Measurements from ENCODE around the gene TMEM259.

Gene TMEM259

DNA sequence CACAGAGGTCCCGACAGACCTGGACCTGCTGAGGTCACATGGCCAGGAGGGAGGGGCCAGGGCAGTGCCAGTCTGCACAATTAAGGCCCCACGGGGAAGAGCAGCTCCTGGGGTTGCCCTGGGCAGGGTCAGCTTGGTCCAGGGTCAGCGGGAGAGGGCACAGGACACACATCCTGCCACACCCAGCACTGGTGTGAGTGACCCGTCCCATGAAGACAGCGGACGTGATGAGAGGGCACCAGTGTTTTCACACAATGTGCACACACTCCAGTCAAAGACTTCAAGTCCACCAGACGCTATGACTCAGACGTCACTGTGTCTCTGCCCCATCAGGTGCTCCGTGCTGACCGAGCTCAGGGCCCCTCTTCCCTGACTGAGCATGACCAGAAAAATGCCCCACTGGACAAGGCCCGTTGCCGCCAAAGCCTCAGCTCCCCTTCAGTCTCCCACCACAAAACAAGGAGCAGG, 4.2 kb downstream of the TMEM259 start:
- no peak for DNase-seq (ENCODE audit: low spot score)

DNA sequence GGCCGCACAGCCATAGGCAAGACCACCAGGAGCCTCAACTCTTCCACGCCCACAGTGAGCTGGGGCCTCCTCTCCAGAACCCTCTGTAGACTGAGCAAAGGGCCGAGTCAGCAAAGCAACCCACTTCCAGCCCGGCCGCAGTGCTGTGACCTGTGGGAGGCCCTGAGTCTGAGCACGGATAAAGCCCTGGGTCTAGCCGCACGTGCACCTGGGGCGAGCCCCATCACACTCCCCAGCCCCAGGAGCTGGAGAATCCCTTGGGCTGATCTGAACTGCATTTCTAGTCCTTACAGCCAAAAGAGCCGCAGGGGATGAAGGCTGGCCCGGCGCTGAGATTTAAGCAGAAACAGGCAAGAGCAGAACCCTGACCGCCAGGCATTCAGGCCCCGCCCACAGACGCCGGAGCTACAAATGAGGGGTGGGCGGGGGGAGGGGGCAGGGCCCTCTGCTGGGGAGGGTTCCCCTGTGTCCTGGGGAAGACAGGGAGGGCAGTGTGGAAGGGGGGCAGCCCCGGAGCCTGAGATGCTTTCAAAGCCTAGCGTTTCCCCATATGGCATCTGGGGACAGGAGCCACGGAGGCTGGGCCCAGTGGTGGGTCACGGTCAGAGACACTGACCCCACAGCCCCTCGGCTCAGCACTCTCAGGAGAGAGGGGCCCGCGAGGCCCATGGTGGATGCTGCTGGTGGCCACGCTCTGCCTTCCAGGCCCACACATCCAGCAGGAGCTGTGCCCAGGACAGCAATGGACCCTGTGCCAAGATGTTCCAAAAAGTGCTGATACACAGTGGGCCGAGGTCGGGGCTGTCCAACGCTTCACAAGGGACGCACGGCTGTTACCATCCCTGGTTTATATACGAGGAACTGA, 4.9 kb downstream of the TMEM259 start:
- DNase-seq (ENCODE audit: low spot score) = no peak

DNA sequence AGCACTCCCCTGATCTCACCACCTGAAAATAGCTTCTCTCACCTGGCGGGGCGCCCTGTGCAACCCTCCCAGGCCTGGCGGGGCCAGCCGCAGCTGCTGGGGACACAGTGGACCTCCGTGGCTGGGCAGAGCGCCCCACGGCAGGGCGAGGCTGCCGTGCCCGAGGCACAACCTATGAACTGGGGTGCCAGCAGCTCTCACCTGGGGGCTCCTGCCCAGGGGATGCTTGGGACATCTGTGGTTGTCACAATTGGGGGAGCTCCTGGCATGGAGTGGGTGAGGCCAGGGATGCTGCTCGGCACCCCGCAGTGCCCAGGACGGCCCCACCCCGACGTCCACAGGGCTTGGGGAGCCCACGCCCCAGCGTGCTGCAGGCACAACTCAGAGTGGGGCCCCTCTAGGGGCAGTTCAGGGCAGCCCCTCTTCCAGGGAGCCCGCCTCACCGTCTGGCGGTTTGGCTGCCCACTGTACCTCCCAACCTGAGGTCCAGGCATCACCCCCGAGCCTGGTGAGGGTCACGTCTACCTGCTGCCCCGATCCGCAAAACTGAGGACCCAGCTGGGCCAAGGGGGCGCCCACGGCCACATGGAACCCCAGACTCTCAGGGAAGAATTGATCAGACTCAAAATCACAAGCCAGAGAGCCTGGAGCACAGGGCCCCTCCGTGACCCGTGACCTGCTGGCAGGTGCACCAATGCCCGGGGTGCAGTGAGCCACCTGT, 5.7 kb downstream of the TMEM259 start:
- DNase-seq (ENCODE audit: low spot score) = no peak

DNA sequence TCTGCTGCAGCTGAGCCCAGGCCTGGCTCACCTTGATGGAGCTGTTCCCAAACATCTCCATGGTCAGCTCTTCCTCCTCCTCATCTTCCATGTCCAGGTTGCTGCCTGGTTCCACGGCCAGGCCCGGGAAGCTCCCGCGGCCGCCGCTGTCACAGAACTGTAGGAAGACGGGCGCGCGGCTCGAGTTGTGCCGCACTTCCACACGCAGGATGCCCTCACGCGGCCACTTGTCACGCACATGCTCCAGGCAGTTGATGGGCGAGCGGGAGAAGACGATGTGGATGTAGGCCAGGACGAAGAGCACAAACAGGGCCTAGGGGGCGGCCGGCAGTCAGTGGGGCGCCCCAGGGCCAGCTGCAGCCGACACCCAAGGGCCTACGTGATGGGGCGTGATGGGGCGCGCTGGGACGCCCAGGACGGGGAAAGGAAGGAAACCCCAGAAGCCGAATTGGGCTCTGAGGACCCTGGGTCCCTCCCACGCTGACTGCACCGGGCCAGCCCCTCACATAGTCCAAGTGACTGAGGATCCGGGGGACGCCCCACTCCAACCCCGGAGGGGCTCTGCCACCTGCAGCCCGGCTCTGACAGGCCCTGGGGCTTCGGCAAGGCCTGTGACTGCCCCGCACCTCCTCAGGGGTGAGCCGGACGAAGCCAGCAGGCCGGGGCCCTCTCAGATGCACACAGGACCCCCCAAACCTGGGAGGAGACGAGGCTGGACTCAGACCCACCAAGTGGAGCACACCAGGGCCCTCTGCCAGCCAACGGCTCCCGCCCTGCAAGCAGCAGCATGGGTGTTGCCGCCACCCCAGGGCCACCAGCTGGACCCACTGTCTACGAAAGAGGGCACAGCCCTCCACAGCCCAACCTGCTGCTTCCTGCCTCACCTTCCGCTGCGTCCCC, 6.5 kb downstream of the TMEM259 start:
- DNase-seq (ENCODE audit: low spot score) = no peak

DNA sequence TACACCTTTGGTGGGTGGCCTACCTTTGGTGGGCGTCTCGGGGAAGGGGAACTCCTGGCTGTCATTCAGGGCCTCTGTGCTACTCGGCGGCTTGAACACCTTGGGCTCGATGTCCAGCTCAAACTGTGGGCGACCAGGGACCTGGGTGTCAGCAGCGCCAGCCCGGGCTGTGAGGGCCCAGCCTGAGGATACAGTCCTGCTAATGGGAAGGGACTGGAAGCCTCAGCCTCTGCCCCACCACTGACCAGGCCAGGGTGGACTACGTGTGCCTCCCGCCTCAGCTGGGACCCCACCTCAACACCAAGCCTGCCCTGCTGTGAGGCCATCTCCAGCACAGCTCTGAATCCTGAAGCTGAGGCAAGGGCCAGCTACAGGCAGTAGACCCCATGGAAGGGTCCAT, 7.7 kb downstream of the TMEM259 start:
- DNase-seq (ENCODE audit: low spot score) = no peak

DNA sequence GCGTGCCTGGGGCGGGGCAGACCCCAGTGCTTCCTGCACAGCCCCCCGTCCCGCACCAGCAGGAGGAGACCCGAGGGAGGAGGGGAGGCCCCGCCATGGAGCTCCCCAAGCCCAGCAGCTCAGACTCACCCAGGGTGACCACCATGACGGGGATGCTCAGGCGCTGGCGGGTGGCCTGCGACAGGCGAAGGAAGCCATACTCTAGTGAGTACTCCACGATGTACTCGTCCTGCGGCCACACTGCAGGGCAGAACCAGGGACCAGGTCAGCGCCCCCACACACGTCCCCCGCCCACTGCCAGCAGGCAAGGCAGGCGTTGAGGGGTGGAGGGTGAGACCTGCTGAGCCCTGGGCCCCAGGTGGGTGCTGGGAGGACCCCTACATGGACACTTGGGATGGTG, 8.6 kb downstream of the TMEM259 start:
- no peak for DNase-seq (ENCODE audit: low spot score)

DNA sequence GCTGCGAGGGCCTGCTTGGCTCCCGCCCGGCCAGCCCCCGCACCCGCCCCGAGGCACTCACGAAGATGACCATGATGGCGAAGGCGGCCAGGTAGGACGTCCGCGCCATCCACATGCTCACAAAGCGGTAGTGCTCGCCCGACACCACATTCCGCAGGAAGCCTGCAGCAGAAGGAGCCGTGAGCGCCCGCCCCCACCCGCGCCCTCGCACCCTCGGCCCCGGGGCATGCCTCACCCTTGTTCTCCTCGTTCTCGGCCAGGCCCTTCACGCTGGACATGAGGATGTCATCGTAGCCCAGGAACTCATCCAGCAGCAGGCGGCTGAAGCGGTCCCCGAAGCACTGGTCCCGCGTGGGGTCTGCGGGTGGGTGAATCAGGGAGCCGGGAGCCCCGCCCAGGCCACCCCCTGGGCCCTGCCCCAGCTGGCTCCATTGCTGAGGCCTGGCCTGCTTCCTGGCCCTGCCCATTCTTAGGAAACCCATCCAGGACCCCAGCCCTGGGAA, 9.0 kb downstream of the TMEM259 start:
- no peak for DNase-seq (ENCODE audit: low spot score)

DNA sequence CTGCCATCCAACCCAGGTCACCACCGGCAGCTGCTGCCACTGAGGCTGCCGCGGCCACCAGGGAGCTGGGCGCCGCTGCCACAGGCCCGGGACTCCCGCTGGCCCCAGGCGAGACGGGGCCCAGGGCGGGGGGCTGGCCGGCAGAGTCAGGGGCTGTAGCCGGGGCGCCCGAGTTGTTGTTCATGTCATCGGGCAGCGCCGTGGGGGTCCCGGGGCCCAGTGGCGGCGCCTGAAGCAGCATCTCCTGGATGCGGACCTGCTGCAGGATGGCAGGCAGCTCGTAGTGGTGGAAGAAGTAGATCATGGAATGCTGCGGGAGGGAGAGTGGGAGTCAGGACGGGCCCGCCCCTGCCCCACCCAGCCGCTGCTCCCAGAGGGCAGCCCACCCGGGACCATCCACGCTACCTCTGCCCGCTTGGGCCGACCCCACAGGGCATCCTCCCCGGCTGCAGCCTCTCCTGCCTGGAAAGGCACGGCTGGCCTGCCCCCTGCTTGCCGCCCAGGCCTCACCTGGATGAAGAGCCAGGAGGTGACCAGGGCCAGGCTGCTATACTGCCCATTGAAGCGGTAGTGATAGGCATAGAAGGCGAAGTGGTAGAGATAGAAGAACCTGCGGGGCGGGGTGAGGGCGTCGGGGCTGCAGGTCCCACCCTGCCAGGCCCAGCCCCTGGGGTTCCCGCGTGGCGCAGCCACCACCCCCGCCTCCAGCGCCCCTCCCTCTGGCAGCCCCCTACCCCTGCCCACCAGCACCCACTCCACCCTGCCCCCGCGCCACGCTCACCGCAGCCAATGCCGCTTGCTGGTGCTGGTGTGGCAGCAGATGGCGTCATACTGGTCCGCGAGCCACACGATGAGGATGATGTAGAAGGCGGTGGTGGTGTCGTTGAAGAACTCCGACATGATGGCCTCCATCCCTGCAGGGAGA, 10.1 kb downstream of the TMEM259 start:
- DNase-seq (ENCODE audit: low spot score) = no peak

DNA sequence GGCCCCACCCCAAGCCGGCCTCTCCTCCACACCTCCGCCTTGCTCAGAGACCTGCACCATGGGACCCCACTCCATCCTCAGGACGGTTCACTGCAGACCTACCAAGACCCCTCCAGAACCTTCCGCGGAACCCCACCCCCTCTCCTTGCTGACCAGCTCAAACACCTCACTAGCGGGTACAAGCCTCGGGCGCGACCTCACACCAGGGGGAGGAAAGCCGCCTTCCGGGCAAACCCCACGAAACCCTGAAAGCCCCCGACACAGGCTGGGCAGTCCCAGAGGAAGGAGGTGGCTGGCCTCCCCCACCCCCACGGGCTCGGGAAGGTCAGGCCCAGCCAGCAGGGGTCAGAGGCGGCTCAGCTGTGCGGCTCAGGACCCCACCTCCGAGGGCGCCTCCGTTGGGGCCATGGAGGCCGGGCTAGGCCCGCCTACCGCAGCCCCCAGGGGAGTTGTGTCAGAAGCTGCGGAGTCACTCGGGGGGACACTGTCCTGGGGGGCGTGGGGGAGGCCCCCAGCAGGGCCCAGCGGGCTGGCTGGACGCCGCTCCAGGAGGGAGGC, 10.9 kb downstream of the TMEM259 start:
- DNase-seq (ENCODE audit: low spot score) = no peak

DNA sequence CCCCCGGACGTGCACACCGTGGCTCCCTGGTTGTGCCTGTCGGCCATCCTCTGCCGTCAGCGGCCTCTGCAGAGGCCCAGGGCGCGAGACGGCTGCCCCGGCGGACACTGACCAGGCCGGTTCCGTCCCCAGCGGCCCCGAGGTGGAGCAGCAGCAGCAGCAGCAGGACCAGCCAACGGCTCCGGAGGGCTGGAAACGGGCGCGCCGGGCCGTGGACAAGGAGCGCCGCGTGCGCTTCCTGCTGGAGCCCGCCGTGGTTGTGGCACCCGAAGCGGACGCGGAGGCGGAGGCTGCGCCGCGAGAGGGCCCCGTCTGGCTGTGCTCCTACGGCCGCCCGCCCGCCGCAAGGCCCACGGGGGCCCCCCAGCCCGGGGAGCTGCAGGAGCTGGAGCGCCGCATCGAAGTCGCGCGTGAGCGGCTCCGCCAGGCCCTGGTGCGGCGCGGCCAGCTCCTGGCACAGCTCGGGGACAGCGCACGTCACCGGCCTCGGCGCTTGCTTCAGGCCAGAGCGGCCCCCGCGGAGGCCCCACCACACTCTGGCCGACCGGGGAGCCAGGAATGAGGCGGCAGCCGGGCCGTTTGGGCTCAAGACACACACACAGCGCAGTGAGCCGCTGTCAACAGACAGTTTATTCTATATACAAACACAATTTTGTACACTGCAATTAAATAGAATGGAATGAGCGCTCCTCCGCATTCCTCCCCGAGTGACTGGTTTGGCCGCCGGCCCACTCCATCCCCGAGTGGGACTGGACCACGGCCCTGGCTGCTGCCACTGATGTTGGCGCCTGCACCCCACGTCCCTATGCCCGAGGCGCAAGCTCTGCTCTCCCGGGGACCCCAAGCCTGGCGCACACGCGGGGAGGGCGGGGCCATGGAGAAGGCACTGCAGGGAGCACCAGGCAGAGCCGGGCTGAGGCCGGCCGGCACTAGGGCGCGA, 11.6 kb downstream of the TMEM259 start:
- no peak for DNase-seq (ENCODE audit: low spot score)

DNA sequence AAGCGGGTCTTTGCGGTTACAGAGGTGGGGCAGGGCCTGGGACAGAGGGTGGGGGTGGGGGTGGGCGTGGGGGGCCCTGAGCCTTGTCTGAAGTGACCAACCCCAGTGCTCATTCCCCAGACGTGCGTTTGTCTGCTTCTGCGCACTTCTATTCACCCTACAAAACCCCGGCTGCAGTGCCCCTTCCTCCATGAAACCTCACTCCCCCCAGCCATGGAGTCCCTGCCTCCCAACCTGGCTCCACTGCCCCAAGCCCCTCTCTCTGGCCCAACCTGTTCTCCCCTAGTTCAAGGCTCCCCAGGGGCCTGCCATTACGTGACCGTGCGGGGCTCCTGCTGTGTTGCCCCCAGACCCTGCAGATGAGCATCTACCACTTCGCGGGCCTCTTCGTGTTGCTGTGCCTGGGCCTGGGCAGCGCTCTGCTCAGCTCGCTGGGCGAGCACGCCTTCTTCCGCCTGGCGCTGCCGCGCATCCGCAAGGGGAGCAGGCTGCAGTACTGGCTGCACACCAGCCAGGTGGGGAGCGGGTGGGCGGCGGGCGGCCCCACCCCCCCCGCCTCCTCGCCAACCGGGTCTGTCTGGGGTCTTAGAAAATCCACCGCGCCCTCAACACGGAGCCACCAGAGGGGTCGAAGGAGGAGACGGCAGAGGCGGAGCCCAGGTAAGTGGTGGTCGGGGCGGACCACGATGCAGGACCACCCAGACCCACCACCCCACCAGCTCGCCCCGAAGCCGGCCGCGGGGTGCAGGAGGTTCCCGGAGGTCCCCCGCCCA, 12.5 kb downstream of the TMEM259 start:
- DNase-seq (ENCODE audit: low spot score) = no peak

DNA sequence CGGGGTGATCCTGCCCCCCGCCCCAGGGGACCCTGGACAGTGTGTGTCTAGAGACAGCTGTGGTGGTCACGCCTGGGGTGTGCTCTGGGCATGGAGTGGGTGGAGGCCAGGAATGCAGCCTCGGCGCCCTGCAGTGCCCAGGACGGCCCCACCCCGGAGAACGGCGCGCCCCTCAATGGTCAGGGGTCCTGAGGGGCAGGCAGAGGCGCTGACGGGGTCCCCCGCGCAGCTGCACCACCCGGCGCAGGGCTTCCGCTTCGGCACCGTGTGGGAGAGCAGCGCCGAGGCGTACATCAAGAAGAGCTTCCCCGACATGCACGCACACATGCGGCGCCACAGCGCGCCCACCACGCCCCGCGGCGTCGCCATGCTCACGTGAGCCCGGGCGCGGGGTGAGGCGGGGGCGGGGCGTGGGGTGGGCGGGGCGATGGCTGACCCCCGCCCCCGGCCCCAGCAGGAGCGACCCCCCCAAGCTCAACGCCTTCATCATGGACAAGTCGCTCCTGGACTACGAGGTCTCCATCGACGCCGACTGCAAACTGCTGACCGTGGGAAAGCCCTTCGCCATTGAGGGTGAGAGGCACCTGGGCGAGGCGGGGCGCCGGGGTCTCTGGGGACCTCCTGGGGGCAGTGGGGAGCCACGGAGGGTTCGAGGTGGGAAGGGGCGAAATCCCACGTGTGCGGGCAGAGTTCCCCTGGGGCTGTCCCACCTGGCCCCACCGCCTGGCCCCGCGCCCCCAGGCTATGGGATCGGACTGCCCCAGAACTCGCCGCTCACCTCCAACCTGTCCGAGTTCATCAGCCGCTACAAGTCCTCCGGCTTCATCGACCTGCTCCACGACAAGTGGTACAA, 13.3 kb downstream of the TMEM259 start:
- DNase-seq (ENCODE audit: low spot score) = no peak

DNA sequence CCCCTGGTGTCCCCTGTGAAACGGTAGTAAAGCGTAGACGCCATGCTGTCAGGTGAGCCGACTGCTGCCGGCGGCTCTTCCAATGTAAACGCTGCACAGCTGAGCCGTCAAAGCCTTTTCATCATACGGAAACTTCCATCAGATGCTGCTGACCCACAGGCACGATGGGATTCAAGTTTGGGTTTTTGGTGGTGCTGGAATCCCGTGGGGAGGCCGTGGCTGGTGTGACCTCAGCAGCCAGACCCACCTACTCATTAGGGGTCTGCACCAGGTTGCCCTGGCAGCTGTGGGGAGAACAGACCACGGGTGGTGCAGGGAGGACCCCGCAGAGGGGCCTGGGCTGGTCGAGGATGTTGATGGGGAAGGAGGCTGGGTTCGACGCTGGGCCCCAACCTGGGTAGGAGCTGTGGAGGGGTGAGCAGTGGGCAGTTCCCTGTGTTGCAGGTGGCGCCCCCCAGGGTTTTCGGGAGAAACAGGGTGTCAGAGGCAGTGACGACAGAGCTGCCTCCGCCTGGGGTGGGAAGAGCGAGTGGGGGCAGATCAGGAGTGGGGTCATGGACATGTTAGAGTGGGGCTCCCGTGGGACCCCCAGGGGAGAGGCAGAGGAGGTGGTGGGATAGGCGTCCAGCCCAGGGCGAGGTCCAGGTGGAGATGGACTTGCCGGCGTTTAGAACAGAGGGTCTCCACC, 14.1 kb downstream of the TMEM259 start:
- DNase-seq (ENCODE audit: low spot score) = no peak

DNA sequence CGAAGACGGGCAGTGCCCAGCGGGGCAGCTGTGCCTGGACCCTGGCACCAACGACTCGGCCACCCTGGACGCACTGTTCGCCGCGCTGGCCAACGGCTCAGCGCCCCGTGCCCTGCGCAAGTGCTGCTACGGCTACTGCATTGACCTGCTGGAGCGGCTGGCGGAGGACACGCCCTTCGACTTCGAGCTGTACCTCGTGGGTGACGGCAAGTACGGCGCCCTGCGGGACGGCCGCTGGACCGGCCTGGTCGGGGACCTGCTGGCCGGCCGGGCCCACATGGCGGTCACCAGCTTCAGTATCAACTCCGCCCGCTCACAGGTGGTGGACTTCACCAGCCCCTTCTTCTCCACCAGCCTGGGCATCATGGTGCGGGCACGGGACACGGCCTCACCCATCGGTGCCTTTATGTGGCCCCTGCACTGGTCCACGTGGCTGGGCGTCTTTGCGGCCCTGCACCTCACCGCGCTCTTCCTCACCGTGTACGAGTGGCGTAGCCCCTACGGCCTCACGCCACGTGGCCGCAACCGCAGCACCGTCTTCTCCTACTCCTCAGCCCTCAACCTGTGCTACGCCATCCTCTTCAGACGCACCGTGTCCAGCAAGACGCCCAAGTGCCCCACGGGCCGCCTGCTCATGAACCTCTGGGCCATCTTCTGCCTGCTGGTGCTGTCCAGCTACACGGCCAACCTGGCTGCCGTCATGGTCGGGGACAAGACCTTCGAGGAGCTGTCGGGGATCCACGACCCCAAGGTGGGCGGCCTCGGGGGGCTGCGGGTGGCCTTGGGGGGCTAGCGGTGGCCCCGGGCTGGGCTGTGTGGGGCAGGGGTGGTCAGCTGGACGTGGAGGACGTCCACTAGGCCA, 15.9 kb downstream of the TMEM259 start:
- no peak for DNase-seq (ENCODE audit: low spot score)

DNA sequence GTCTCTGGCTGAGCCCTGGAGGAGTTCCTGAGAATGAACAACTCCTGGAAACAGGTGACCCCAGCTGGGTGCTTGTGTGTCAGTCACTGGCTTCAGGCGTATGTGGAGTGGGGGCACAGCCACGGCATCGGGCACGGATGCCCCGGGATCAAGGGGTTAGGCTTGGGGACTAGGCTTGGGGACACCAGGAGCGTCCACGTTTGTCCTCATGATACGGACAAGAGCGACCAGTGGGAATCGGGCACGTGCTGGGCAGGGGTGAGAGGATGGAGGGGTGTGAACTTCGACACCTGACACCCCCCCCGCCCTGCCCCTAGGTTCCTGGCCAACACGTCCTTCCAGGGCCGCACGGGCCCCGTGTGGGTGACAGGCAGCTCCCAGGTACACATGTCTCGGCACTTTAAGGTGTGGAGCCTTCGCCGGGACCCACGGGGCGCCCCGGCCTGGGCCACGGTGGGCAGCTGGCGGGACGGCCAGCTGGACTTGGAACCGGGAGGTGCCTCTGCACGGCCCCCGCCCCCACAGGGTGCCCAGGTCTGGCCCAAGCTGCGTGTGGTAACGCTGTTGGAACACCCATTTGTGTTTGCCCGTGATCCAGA, 16.6 kb downstream of the TMEM259 start:
- no peak for DNase-seq (ENCODE audit: low spot score)

DNA sequence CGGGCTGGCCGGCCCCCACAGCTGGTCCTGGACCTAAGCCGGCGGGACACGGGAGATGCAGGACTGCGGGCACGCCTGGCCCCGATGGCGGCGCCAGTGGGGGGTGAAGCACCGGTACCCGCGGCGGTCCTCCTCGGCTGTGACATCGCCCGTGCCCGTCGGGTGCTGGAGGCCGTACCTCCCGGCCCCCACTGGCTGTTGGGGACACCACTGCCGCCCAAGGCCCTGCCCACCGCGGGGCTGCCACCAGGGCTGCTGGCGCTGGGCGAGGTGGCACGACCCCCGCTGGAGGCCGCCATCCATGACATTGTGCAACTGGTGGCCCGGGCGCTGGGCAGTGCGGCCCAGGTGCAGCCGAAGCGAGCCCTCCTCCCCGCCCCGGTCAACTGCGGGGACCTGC, 17.6 kb downstream of the TMEM259 start:
- DNase-seq (ENCODE audit: low spot score) = no peak
